ENCODE results near the gene FLNB.
A peak's percentile ranks its signal among the peaks of the same experiment; 100 is the strongest.
"Not testable (repeated sequence)": the region's sequence is repeated elsewhere in the genome, so short reads cannot be mapped to it uniquely, and the experiment has no call there.

FLNB gene

DNA sequence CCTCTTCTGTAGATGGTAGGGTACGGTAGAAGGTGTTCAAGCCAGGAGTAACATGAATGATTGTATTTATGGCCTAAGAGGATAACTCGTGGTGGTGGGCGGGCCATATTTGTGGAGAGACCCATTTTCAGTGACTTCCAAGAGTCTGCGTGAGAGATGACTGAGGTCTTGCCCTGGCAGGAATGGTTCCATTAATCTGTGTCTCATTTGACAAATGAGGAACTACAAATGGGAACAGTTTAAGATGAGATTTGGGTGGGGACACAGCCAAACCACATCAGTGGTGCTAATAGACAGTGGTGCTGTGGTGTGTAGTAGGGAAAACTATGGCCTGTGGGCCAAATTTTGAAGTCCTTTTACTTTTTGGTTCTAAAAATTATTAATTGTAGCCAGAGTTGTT is 47.1 kb downstream of the FLNB start:
- DNase-seq, result no peak

DNA sequence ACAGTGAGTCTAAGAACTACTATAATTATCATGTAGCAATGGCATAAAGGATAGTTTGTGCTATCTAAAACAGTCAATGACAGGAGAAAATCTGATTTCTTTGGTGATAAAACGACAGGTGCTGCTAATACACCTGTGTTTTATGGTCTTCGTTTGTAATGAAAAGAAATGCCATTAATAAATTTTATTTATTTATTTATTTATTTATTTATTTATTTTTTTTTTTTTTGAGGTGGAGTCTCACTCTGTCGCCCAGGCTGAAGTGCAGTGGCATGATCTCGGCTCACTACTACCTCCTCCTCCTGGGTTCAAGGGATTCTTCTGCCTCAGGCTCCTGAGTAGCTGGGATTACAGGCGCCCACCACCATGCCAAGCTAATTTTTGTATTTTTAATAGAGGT is 47.7 kb downstream of the FLNB start:
- DNase-seq, result not testable (repeated sequence)

DNA sequence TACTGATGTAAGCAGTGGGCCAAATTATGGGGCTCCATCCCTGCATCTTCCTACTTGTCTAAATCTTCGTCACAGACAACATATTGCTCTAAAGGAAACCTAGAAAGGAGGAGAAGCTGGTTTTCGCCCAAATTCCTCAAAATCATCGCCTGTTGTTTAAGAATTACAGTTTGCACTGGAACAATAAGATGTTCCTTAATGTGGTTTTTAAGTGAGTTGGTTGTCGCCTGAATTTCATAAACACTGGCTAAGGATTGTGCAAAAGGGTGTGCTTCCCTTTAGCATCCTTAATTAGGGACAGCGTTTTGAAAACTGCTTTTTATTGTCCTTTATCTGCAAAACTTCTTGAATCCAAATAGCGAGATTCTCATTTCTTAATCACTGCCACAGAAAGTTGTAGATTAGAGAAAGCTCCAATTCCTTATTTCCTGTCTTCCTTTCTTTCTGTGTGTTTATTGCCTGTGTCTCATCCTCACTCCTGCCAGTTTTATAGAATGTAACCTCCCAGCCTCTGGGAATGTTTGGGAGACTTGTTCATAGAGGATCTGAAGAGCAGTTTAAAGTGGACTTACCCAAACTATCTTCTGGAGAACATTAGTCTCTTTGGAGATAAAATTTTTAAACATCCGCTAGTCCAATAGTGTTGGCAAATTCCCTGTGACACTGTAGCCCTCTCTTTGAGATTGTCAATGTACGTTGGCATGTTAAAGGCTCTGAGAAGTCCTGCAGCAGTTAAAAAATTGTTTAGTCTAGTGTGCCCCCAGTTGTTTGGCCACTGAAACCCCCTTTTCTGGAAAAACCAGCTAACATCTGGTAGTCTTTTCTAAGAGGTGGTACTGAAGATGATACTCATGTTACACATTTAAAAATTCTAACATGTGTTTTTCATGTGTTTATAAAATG is 50.4 kb downstream of the FLNB start:
- no peak for DNase-seq

DNA sequence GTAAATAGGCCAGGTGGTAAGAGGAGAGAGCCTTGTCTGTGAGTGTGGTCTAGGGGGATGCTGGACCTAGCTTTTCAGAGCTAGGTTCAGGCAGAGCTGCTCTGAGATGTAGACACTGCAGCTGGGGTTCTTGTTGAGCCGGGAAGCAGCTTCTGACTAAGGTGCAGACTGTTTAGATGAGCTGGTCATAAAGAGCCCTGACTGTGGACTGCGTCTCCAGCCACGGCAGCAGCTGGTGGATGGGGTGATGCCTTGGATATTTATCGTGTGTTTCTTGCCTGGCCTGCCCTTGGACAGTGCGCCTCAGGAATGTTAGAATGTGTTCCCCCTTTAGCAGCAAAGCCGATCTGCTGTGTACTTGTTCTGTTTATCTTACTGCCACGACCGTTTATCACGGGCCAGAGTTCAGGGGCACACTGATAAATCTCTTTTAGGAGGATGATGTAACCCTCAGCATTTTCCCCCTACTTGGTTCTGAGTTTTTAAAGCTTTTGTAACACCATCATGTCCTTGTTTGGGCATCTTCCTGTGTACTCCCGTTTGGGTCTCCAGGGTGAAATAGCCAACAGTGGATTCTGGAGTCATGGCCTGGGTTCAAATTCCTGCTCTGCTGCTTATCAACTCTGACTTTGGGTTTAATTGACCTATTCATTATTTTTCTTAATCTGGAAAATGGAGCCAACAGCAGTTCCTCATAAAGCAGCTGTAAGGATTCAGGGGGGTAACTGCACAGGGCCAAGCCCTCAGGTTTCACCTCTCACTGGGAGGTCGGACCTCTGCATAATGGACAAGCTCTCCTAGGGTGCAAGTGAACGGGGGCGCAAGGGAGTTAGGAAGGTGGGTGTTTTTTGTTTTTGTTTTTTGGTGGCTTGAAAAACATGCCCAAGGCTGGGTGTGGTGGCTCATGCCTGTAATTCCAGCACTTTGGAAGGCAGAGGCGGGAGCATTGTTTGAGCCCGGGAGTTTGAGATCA is 51.4 kb downstream of the FLNB start:
- DNase-seq, result no peak

DNA sequence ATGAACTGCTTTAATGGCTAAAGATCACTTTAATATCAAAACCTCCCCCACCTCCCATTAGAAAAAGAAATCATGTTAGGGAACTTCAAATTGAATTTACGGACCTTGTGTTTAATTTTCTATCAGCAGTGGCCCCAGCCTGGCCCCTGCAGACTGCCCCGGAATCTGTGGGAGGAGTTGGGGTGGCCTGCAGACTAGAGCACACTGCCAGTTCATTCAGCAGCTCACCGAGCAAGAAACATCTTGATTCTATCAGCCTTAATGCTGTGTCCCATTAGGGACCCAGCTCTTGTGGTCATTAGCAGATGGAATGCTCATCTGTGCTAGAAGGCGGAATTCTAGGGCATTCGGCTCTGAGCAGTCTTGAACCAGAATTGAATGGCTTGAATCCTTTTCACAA is 54.2 kb downstream of the FLNB start:
- no peak for DNase-seq

DNA sequence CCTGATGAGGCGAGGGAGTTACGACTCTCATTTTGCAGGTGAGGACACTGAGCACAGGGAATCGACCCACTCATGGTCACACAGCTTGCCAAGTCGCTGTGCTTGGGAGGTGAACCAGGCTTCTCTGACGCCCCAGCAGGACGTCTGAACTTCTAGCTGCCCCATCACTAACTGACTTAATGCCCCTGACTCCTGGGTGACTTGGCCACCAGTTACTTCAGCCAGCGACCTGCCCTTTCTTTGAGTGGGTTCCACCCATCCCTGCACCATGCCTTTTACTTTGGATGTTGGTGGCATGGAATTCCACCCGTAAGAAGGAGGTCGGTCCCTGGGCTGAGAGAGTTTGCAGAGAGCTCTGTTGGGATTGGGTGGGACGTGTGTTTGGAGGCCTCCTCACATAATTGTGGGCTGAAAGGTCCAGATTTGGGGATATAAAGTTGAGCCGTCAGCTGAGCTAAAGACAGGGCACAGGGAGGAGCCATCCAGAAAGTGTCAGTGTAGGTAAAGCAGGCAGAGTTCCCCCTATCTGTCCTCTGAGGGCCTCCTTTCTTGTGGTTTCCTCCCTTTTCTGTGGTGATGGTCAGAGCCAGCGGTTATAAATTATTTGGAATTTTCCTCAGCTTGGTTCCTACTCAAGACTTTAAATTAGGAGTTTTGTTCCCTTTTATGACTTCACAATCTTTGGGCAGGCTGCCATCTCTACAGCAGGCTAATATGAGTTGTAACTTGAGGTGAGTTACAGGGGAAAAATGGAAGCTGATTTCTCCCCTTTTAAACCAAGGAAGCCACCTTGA is 55.0 kb downstream of the FLNB start:
- DNase-seq, result no peak

DNA sequence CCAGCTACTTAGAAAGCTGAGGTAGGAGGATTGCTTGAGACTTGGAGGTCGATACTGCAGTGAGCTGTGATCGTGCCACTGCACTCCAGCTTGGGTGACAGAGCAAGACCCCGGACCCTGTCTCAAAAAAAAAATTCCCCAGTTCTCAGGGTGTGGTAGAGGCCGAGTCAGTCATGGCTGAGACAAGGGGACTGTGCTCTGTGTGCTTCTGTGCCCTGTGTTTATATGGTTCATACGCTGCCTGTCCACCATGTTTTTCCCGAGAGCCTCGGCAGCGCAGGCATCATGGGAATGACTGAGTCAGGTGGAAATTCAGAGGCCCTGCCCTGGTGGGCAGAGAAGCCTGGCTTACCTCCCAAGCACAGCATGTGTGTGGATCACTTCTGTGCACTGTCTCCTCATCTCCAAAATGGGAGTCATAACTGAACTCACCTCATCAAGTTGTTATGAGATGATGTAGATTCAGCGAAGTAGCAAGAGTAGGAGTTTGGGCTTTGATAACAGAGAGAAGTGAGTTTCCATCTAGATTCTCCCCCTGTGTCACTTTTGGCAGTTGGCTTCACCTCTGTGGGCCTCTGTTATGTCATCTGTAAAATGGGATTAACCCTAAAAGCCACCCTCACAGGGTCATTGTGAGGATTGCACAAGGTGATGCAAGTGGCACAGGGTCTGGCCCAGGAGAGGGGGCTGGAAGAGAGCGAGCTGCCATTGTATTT is 56.9 kb downstream of the FLNB start:
- peak; percentile 24 for DNase-seq

DNA sequence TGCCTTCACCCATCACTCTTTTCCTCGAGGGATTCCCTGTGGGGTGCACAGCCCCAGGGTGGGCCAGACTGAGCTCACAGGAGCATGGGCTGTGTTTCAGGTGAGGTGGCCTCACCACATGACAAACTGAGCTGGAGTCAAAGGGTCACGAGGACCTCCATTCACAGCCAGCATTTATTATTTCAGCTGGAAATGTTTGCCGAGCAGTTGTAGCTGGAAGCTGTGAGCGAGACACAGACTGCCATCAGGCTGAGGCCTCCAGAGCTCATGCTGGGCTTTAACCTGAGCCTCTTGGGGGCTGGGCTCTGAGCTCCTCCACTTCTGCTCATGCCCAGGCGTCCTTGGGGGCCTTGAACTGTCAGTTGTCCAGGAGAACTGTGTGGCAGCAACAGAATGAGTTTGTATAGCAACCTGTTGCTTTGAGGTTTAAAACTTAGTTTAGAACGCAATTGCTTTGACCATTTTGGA is 57.5 kb downstream of the FLNB start:
- DNase-seq, result no peak

DNA sequence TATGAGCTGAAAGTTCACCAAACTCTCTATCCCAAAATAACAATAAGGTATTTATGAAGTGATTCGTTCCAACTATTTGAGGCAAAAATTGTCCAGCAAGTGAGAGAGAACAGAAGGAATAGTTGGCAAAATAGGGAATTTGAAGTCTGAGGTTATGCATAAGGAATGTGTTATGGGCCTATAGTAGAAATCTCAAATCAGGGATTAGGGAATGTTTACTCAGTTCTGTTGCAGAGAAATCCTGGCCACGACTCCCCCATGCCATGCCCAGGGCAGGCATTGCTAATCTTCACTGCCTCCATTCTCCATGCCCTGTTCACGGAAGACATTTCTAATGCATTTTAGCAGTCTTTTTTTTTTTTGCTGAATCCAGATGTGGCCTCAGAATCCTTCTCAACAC is 58.6 kb downstream of the FLNB start:
- no peak for DNase-seq

DNA sequence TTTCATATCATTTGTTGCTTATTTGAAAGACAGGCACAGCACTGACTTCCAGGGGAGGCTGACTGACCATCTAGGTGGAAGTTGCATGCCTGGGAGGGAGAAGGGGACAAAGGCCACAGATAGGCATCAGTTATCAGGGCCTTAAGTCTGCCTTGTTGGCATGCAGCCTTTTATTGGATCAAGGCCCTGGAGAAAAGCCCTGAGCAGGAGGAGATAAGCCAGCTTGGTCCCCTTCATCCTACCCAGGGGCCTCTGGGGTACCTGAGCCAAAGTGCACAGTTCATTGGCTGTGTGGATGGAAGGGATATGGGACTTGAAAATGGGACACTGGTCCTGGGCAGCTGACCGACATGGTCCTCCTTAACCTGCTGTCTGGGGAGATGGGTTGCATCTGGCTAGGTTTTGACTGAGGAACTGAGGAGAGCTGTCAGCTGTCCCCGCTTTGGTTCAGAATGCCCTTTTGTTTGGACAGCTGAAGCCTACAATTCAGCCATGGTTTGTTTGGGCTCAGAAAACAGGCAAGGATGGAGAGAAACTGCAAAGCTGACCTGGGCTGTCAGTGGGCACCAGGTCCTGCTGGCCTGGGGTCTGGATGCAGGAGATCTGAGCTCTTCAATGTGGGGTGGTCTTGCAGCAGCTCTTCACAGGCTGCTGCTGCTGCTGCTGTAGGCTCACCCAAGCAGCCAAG is 60.0 kb downstream of the FLNB start:
- DNase-seq, result no peak

DNA sequence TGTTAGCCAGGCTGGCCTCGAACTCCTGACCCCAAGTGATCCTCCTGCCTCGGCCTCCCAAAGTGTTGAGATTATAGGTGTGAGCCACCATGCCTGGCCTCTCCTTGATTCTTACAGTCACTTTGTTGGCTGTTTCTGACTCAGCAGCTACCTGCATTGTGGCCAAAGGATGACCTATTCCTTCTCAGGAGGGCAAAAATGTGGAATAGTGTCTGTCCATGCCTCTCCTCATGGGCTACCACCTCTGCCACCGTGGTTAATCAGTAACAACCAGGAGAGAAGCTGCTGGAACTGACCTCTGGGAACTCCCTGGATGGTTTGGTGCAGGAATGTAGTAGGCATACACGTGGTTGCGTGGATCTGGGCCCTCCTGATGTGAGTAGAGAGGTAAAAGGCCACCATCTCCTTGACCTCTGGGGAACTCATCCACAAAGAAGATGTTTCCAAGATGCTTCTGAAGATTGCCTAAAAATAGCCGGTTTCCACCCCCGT is 63.3 kb downstream of the FLNB start:
- no peak for DNase-seq

DNA sequence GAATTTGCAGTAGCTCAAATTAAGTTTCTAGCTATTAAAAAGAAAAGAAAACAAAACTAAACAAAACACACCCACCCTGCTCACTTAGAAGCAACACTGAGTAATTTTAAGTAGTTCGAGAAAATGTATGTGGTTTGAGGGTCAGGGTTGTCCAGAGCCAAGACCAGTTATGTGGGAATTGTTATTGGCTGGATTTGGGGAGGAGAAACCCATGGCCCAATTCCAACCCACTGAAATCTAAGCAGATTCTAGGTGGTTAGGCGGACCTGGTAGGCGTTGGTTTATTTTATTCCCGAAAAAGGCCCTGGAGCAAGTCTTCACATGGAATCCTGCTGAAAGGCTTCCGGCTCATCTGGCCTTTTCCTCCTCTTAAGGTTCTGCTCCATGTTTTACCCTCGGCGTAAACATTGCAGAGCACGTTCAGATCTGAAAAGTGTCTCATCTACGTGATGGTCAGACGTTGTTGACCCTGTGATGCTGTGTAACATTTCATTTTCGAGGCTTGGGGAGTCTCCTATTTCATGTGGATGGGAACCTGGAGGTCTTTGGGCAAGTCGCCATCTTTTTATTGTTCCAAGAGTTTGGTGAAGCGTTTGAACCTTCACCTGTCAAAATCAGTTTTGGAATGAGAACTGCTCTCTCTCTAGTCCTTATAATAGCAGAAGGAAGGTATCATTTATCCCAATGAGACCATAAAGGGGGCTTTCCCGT is 64.0 kb downstream of the FLNB start:
- no peak for DNase-seq

DNA sequence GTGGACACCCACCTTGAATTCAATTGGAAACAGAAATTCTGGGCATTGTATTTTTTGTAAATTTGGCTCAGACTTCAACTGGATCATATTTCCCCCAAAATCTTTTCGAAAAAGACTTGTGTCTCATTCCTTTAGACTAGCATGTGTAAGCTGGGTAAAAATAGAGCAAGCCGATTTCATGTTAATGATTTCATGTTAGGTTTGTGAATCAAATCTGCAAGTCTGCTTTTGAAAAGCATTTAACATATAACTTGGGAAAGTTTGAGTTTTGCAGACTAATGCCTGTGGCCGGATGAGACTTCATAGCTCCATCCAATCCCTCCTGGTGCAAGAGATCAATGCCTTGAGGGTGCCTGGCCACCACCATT is 64.5 kb downstream of the FLNB start:
- DNase-seq, result no peak

DNA sequence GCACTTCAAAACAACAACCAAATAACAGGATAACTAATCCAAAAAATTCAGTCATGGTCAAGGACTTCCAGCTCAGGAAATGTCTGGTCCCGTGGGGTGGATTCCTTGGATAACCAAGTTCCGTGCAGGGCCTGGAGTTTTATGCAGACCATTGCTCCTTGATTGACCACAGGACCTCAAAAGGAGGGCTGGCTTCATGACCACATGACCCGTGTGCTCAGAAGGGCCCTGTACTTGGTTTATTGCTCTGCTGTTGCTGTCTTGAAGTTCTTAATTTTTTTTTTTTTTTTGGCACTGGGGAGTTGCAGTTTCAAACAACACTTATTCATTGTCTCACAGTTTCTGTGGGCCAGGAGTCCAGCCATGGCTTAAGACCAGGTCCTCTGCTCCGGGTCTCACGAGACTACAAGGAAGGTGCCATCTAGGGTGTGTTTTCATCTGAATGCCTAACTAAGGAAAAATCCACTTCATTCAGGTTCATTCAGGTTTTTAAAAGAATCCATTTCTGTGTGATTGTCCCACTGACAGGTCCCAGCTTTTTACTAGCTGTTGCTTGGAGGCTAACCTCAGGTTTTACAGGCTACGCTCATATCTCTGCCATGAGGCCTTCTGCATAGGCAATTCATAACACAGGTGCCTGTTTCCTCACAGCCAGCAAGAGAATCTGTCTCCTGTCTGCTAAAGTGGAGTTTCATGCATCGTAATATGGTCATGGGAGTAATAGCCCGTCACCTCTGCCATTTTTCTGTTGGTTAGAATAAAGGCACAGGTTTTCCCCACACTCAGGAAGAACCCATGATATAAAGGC is 65.3 kb downstream of the FLNB start:
- DNase-seq, result no peak

DNA sequence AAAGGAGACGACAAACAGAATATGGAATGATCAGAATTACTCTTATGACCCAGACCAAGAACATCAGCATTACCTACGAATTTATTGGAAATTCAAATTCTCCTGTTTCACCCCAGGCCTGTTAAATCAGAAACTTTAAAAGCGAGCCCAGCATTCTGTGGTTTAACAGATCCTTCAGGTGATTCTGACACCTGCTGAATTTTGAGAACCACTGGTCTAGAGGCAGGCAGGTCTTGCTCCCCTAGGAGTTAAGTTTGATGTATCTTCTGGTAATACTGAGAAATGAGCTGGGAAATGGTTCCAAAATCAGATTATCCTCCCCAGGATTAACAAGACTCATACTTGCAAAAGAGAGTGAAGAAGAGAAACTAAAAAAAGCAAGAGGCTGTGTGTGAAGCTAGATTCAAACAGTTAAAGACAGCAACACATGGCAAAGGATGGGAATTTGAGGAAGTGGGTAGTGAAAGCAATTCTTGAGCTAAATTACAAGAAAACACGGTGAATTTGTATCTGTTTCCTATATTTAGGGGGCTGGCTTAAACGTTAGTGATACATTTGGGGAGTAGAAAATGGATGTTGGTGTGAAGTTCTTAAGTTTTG is 66.0 kb downstream of the FLNB start:
- DNase-seq, result no peak

DNA sequence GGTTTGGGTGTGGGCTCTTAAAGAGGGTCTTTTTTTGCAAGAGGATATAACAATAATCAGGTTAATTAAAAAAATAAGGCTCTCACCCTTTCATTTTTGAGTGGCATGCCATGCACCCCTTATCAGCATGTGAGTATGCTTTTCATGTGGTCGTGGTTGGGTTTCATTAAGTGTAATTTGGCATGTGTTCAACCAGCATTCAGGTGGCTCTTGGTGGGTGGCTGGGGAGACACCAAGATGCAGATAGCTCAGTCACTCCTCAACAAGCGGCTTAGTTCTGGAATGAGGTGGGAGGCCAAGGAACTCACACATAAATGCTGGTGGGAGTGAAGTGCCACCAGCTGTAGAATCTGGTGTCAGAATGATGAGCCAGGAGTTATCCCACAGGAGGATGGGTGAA is 66.8 kb downstream of the FLNB start:
- DNase-seq, result peak; percentile 24

DNA sequence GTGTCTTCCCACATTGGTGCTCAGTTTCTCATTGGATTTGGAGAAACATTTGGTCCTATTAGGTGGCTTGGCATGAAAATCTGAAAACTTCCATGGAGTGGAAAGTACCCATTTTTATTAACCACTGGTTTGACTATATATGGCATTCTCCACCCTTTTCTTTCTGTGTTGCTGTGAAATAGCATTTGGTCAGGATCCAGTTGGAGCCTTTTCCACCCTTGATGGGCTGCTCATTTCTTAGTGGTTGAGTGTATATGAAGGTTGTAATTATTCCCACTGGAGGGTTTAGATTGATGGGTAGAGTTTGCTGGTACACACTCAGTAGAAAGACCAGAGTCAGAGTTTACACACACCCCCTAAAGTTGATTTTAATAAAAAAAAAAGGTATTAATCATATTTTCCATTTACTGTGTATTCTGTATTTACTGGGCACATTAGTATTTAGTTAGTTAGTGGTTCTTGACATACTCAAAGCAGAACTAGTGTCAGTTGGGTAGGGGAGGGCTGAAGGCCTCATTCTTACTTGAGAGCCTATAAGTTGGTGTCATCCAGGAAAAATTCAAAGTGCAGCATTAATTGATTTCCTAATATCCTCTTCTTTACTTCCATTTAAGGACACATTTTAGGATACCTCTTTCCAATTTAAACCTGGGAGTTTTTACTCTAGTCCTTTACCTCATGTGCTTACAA is 69.5 kb downstream of the FLNB start:
- DNase-seq, result peak; percentile 21

DNA sequence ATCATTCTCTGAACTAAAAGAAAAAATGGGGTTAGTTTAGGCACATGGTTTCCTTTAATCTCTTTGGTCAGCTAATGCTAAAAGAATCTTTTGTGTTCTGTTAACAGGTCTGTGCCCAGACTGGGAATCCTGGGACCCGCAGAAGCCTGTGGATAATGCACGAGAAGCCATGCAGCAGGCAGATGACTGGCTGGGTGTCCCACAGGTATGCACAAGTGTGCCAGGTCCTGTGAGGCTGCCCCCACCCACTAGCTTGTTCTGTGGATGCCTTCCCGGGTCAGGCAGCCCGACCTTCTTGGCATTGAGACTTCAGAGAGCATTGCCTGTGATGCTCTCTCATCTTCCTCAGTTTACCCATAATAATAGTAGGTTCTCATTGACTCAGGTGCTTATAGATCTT is 70.4 kb downstream of the FLNB start:
- DNase-seq, result no peak

DNA sequence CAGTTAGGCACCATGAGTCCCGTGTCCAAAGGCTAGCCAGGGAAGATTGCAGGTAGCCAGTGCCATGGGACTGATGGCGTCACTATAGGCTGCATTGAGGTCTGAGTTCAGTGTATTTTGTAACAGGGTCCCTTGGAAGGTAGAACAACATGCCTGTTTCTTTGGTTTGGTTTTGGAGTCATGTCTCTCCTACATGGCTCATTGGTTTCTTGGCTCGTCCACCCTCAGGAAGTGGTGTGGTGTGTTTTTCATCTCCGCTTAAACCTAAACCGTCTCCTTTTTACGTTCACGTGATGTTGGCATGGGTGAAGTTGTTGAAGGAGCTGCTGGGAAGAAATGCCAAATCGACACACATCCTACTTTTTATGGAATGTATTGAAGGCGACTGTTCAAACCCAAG is 71.6 kb downstream of the FLNB start:
- no peak for DNase-seq
